Vagina (tissue), 2 donors: ENCODE results near the gene BTN2A1. TPM values are rescaled to one million over a fixed set of nuclear protein-coding genes. Genes with fewer than 3 reads are reported as not detected.
"Not testable (repeated sequence)": the region's sequence is repeated elsewhere in the genome, so short reads cannot be mapped to it uniquely, and the experiment has no call there.

Experiments
- DNase-seq, 2 donors: peaks; one replicate each; pipeline ENCODE4 v3.0.0-alpha.2; 2017; ENCODE audit errors: extremely low spot score in 2 of 2
- H3K27ac ChIP-seq: fragments of 200-600 bp; sonication (generic); one replicate; pipeline ENCODE4 v1.5.1; 2019
- H3K27me3 ChIP-seq: fragments of 200-600 bp; sonication (generic); one replicate; pipeline ENCODE4 v1.5.1; 2019
- H3K36me3 ChIP-seq, 2 donors: fragments of 200-600 bp; sonication (generic); one replicate each; pipeline ENCODE4 v1.5.1; 2017 to 2019
- H3K4me1 ChIP-seq: fragments of 200-600 bp; sonication (generic); one replicate; pipeline ENCODE4 v1.5.1; 2019
- H3K4me3 ChIP-seq, 2 donors: fragments of 200-600 bp; sonication (generic); 1 replicate in 1 of 2; 2 replicates in 1 of 2; pipeline ENCODE4 v1.5.1; 2016 to 2019
- H3K9me3 ChIP-seq: fragments of 200-600 bp; sonication (generic); one replicate; pipeline ENCODE4 v1.5.1; 2019
- POLR2A ChIP-seq, 2 donors: fragments of 450-650 bp; IDR thresholded peaks; one replicate each; pipeline ENCODE4 v1.6.1; 2017; ENCODE audit warnings: antibody characterized with exemption in 2 of 2, mild to moderate bottlenecking in 2 of 2, moderate library complexity in 2 of 2
- POLR2AphosphoS5 ChIP-seq, 2 donors: sonication (generic); formaldehyde crosslinking; IDR thresholded peaks; one replicate each; pipeline ENCODE4 v1.9.0; 2017; ENCODE audit warnings: antibody characterized with exemption in 2 of 2, mild to moderate bottlenecking in 2 of 2, low read depth in 1 of 2; ENCODE audit not compliant: insufficient read depth in 1 of 2
- intact Hi-C: fragments of 100-400 bp; cut with DNase I; formaldehyde crosslinking; loops from one replicate; pipeline ENCODE4 v1.15.1; 2023
- total RNA-seq: library from RNA; depleted of rRNA; stranded (reverse); fragments of >200 nt; gene quantifications from one replicate; pipeline ENCODE4 v1.2.3, GENCODE V29; 2016
- TF ChIP-seq, protein P1 (sequence below), 3 experiments: fragments of 450-650 bp in 2 of 3; fragments of 200-600 bp in 1 of 3; sonication (generic) in 1 of 3; IDR thresholded peaks; one replicate each; pipeline ENCODE4 v1.5.1; 2017 to 2019; ENCODE audit warnings: antibody characterized with exemption in 3 of 3, mild to moderate bottlenecking in 2 of 3, moderate library complexity in 2 of 3

BTN2A1 gene
- total RNA-seq, 1 donor from 2014 or later, result 18.4 TPM

GRCh38 chr6:26412954-26413353 is 44.8 kb upstream of the BTN2A1 start:
- no peaks in the 10 kb centered on the region for H3K4me1 ChIP-seq
- no peaks in the 10 kb centered on the region for H3K9me3 ChIP-seq
- peaks cover 0 to 28% of the 10 kb centered on the region in 2 donors for H3K36me3 ChIP-seq
- H3K27me3 ChIP-seq, result no peaks in the 10 kb centered on the region
- intact Hi-C loops, result no loop called here
- no peak overlapping the region for H3K4me3 ChIP-seq
- no peak for DNase-seq
- no peak overlapping the region for H3K27ac ChIP-seq
- TF ChIP-seq POLR2AphosphoS5 (IDR thresholded peaks at IDR 0.05; ENCODE audit: insufficient read depth in 1 of 2, low read depth in 1 of 2) (no peak), POLR2A (IDR thresholded peaks at IDR 0.05) (no peak)
- TF ChIP-seq, protein P1, sequence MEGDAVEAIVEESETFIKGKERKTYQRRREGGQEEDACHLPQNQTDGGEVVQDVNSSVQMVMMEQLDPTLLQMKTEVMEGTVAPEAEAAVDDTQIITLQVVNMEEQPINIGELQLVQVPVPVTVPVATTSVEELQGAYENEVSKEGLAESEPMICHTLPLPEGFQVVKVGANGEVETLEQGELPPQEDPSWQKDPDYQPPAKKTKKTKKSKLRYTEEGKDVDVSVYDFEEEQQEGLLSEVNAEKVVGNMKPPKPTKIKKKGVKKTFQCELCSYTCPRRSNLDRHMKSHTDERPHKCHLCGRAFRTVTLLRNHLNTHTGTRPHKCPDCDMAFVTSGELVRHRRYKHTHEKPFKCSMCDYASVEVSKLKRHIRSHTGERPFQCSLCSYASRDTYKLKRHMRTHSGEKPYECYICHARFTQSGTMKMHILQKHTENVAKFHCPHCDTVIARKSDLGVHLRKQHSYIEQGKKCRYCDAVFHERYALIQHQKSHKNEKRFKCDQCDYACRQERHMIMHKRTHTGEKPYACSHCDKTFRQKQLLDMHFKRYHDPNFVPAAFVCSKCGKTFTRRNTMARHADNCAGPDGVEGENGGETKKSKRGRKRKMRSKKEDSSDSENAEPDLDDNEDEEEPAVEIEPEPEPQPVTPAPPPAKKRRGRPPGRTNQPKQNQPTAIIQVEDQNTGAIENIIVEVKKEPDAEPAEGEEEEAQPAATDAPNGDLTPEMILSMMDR (IDR thresholded peaks at IDR 0.05), result no peak

- TF ChIP-seq, protein P1 (IDR thresholded peaks at IDR 0.05), result no peak
- TF ChIP-seq POLR2A (IDR thresholded peaks at IDR 0.05) (no peak), POLR2AphosphoS5 (IDR thresholded peaks at IDR 0.05; ENCODE audit: insufficient read depth in 1 of 2, low read depth in 1 of 2) (no peak)
- H3K36me3 ChIP-seq, result peaks cover 0 to 18% of the 10 kb centered on the region in 2 donors
- no peak overlapping the region for H3K4me3 ChIP-seq
- intact Hi-C loops, result no loop called here
- H3K4me1 ChIP-seq, result no peaks in the 10 kb centered on the region
- no peak overlapping the region for H3K27ac ChIP-seq
- DNase-seq, result no peak
- no peaks in the 10 kb centered on the region for H3K9me3 ChIP-seq
- H3K27me3 ChIP-seq, result no peaks in the 10 kb centered on the region
These were observed 43.5 kb upstream of the BTN2A1 start for GRCh38 chr6:26414281-26414680.

GRCh38 chr6:26415036-26415614 is 42.6 kb upstream of the BTN2A1 start:
- Histone ChIP-seq H3K4me3 (no peak overlapping the region), H3K27ac (no peak overlapping the region), H3K27me3 (no peaks in the 10 kb centered on the region), H3K4me1 (no peaks in the 10 kb centered on the region), H3K36me3 (peaks cover 0 to 11% of the 10 kb centered on the region in 2 donors), H3K9me3 (no peaks in the 10 kb centered on the region)
- intact Hi-C loops, result no loop called here
- DNase-seq, result no peak
- TF ChIP-seq POLR2AphosphoS5 (IDR thresholded peaks at IDR 0.05; ENCODE audit: insufficient read depth in 1 of 2, low read depth in 1 of 2), result no peak
- TF ChIP-seq POLR2A (IDR thresholded peaks at IDR 0.05), result no peak
- TF ChIP-seq, protein P1 (IDR thresholded peaks at IDR 0.05), result no peak

DNA sequence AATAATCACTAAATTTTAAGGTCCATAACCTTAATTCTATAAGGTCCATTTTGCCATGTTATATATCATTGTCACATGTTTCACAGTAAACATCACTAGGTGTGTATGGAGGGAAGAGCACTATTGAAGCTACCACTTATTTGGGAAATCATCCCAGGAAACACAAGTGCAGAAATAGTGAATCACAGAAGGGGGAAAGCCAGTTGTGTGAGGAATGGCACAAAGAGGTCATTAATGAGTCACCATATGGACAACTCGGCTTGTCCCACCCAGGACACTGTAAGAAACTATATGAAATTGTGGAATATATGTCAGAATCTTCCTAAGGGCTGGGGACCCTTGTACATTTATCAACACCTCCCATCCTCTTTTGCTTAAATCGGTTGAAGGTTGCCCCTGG is 42.0 kb upstream of the BTN2A1 start:
- no peaks in the 10 kb centered on the region for H3K9me3 ChIP-seq
- no peaks in the 10 kb centered on the region for H3K27me3 ChIP-seq
- H3K4me3 ChIP-seq, result no peak overlapping the region
- peaks cover 6% of the 10 kb centered on the region for H3K4me1 ChIP-seq
- TF ChIP-seq POLR2AphosphoS5 (IDR thresholded peaks at IDR 0.05; ENCODE audit: insufficient read depth in 1 of 2, low read depth in 1 of 2), result no peak
- TF ChIP-seq POLR2A (IDR thresholded peaks at IDR 0.05), result no peak
- TF ChIP-seq, protein P1 (IDR thresholded peaks at IDR 0.05), result no peak
- no peak for DNase-seq
- peaks cover 0 to 11% of the 10 kb centered on the region in 2 donors for H3K36me3 ChIP-seq
- intact Hi-C loops, result no loop called here
- H3K27ac ChIP-seq, result no peak overlapping the region

DNA sequence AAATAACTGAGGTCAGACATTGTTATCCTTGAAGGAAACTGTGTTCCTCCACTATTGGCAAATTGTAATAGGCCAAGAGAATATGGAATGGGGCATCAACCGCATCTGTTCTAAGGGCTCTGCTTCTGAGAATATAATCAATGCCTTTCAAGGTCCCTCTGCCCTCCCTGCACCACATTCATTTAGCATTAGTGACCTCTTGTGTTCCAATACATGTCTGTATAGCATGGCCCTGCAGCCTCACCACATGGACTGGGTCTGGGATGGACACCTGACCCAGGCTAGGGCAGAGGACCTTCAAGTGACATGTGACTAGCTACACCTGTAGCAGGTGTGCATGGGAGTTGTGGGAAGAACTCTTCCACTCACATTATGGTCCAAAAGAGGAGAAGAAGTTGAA is 41.5 kb upstream of the BTN2A1 start:
- Histone ChIP-seq H3K27ac (no peak overlapping the region), H3K9me3 (no peaks in the 10 kb centered on the region), H3K4me3 (no peak overlapping the region), H3K4me1 (peaks cover 8% of the 10 kb centered on the region), H3K27me3 (no peaks in the 10 kb centered on the region), H3K36me3 (peaks cover 0 to 11% of the 10 kb centered on the region in 2 donors)
- no peak for DNase-seq
- TF ChIP-seq POLR2AphosphoS5 (IDR thresholded peaks at IDR 0.05; ENCODE audit: insufficient read depth in 1 of 2, low read depth in 1 of 2) (no peak), POLR2A (IDR thresholded peaks at IDR 0.05) (no peak)
- TF ChIP-seq, protein P1 (IDR thresholded peaks at IDR 0.05), result no peak
- intact Hi-C loops, result no loop called here

- H3K4me3 ChIP-seq, H3K27me3 ChIP-seq, H3K27ac ChIP-seq, H3K36me3 ChIP-seq, DNase-seq, intact Hi-C loops, H3K9me3 ChIP-seq: not testable (repeated sequence)
- peaks cover 21% of the 10 kb centered on the region for H3K4me1 ChIP-seq
These were observed 39.7 kb upstream of the BTN2A1 start for GRCh38 chr6:26418077-26418476.

- H3K36me3 ChIP-seq, H3K27me3 ChIP-seq, H3K27ac ChIP-seq, H3K9me3 ChIP-seq, H3K4me3 ChIP-seq, intact Hi-C loops, DNase-seq: not testable (repeated sequence)
- H3K4me1 ChIP-seq, result peaks cover 24% of the 10 kb centered on the region
These were observed 39.0 kb upstream of the BTN2A1 start for GRCh38 chr6:26418795-26419194.
